GM12878 (cell line): ENCODE results near the gene AVPR1B.

Source experiments
- BHLHE40 ChIP-seq, 2 experiments: fragments of 450-650 bp in 1 of 2; IDR thresholded peaks; 2 replicates each; pipeline ENCODE4 v1.6.1; 2011 to 2017; ENCODE audit warnings: low read depth in 2 of 2, borderline replicate concordance in 1 of 2, improper control_type of control experiment in 1 of 2, low read length in 1 of 2, mild to moderate bottlenecking in 1 of 2
- EP300 ChIP-seq, 2 experiments: fragments of 150-350 bp in 1 of 2; IDR thresholded peaks; 2 replicates each; pipeline ENCODE4 v1.6.1; 2011 to 2012; ENCODE audit warnings: low read depth in 2 of 2, low read length in 2 of 2, borderline replicate concordance in 1 of 2, improper control_type of control experiment in 1 of 2, inconsistent platforms in 1 of 2; ENCODE audit not compliant: control insufficient read depth in 1 of 2
- HCFC1 ChIP-seq: fragments of 150-350 bp; IDR thresholded peaks from 2 replicates; pipeline ENCODE4 v1.6.1; 2014; ENCODE audit warnings: low read length
- MEF2A ChIP-seq: IDR thresholded peaks from 2 replicates; pipeline ENCODE4 v1.6.1; 2011; ENCODE audit warnings: low read depth, mild to moderate bottlenecking, low read length, moderate library complexity; ENCODE audit not compliant: insufficient read depth
- MTA3 ChIP-seq: IDR thresholded peaks from 2 replicates; pipeline ENCODE4 v1.6.1; 2012; ENCODE audit warnings: low read length, inconsistent platforms, borderline replicate concordance
- MYC ChIP-seq: IDR thresholded peaks from 2 replicates; pipeline ENCODE4 v1.6.1; 2011; ENCODE audit warnings: mild to moderate bottlenecking, low read length, moderate library complexity, inconsistent platforms; ENCODE audit not compliant: insufficient read depth, insufficient replicate concordance, insufficient read length, severe bottlenecking
- NFYB ChIP-seq: IDR thresholded peaks from 2 replicates; pipeline ENCODE4 v1.6.1; 2011; ENCODE audit warnings: low read depth, mild to moderate bottlenecking, low read length, improper control_type of control experiment, moderate library complexity; ENCODE audit not compliant: insufficient read depth
- POLR2A ChIP-seq: IDR thresholded peaks from 2 replicates; pipeline ENCODE4 v1.6.1; 2011; ENCODE audit warnings: low read depth, mild to moderate bottlenecking, low read length
- RAD21 ChIP-seq: IDR thresholded peaks from 2 replicates; pipeline ENCODE4 v1.6.1; 2011; ENCODE audit warnings: mild to moderate bottlenecking, low read depth, low read length, moderate library complexity; ENCODE audit not compliant: insufficient read depth
- SP1 ChIP-seq: IDR thresholded peaks from one replicate; pipeline ENCODE4 v1.6.1; 2011; ENCODE audit warnings: low read depth, low read length
- TBL1XR1 ChIP-seq: IDR thresholded peaks from 2 replicates; pipeline ENCODE4 v1.6.1; 2012; ENCODE audit warnings: low read depth, low read length, improper control_type of control experiment
- TCF12 ChIP-seq: IDR thresholded peaks from 2 replicates; pipeline ENCODE4 v1.6.1; 2011; ENCODE audit warnings: low read depth, mild to moderate bottlenecking, low read length
- ZSCAN29 ChIP-seq: fragments of 450-650 bp; IDR thresholded peaks from 2 replicates; pipeline ENCODE4 v1.6.1; 2017; ENCODE audit warnings: mild to moderate bottlenecking, moderate library complexity
- TF ChIP-seq, protein P1 (sequence below), 3 experiments: IDR thresholded peaks in 2 of 3; conservative IDR thresholded peaks in 1 of 3; 2 replicates each; pipeline ENCODE4 v1.5.1; 2011; ENCODE audit warnings: low read depth in 3 of 3, low read length in 3 of 3, mild to moderate bottlenecking in 3 of 3, control low read depth in 2 of 3, moderate library complexity in 2 of 3, inconsistent platforms in 1 of 3, mixed read lengths in 1 of 3; ENCODE audit not compliant: control insufficient read depth in 2 of 3, insufficient read depth in 1 of 3; ENCODE audit errors: extremely low read depth in 1 of 3

DNA sequence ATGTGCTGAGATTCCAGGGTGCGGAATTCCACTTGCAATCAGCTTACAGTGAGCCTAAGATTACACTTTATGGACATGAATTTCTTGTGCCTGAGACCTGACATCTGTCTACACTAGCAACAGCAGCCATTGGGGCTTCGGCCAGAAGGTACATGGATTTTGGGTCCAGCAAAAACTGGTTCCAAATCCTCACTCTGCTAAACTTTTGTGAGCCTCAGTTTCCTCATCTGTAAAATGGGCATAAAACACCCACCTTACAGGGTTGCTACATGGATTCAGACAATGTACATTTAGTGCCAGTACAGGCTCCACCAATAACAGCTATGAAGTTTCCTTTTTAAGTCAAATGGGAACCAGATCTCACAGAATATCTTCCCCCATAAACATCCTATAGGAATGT is 33.4 kb downstream of the AVPR1B start:
- TF ChIP-seq MYC: no peak
- no peak for TF ChIP-seq TBL1XR1
- no peak for TF ChIP-seq EP300 (IDR thresholded peaks at IDR 0.05; ENCODE audit: borderline replicate concordance in 1 of 2, control insufficient read depth in 1 of 2, low read depth in 2 of 2, low read length in 2 of 2)
- TF ChIP-seq MEF2A: no peak
- no peak for TF ChIP-seq NFYB
- no peak for TF ChIP-seq ZSCAN29
- TF ChIP-seq, protein P1, sequence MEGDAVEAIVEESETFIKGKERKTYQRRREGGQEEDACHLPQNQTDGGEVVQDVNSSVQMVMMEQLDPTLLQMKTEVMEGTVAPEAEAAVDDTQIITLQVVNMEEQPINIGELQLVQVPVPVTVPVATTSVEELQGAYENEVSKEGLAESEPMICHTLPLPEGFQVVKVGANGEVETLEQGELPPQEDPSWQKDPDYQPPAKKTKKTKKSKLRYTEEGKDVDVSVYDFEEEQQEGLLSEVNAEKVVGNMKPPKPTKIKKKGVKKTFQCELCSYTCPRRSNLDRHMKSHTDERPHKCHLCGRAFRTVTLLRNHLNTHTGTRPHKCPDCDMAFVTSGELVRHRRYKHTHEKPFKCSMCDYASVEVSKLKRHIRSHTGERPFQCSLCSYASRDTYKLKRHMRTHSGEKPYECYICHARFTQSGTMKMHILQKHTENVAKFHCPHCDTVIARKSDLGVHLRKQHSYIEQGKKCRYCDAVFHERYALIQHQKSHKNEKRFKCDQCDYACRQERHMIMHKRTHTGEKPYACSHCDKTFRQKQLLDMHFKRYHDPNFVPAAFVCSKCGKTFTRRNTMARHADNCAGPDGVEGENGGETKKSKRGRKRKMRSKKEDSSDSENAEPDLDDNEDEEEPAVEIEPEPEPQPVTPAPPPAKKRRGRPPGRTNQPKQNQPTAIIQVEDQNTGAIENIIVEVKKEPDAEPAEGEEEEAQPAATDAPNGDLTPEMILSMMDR (IDR thresholded peaks at IDR 0.05 in 2 of 3, conservative IDR thresholded peaks at IDR 0.05 in 1 of 3; ENCODE audit: control insufficient read depth in 2 of 3, extremely low read depth in 1 of 3, insufficient read depth in 1 of 3, low read depth in 3 of 3, low read length in 3 of 3): no peak
- TF ChIP-seq POLR2A: no peak
- no peak for TF ChIP-seq TCF12
- TF ChIP-seq RAD21: no peak
- no peak for TF ChIP-seq BHLHE40 (IDR thresholded peaks at IDR 0.05; ENCODE audit: borderline replicate concordance in 1 of 2, low read depth in 2 of 2, low read length in 1 of 2)
- no peak for TF ChIP-seq MTA3
- TF ChIP-seq SP1: no peak
- no peak for TF ChIP-seq HCFC1
